Measurements from ENCODE around the gene CHRND.

The CHRND gene

DNA sequence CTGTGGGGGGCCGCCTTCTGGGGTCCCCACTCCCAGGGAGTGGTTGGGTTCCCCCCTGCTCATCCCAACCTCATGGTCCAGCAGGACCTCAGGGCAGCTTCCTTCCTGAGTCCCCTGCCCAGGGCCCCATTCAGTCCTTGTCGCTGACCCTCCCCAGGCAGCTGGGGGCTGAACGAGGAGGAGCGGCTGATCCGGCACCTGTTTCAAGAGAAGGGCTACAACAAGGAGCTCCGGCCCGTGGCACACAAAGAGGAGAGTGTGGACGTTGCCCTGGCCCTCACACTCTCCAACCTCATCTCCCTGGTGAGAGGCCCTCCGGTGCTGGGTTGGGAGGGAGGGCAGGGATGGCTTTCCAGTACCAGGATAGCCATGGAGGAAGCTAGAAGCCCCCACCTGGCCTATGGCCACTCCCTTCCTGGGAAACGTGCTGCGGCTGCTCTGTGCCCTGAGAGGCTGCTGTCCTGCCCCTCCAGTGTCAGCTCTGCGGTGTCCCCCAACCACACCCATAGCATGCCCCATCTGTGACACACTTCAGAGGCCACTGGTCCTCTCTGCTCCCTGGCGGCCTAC, 497 bp downstream of the CHRND start:
- no peak for TF ChIP-seq CTCF (IDR thresholded peaks at IDR 0.05)

DNA sequence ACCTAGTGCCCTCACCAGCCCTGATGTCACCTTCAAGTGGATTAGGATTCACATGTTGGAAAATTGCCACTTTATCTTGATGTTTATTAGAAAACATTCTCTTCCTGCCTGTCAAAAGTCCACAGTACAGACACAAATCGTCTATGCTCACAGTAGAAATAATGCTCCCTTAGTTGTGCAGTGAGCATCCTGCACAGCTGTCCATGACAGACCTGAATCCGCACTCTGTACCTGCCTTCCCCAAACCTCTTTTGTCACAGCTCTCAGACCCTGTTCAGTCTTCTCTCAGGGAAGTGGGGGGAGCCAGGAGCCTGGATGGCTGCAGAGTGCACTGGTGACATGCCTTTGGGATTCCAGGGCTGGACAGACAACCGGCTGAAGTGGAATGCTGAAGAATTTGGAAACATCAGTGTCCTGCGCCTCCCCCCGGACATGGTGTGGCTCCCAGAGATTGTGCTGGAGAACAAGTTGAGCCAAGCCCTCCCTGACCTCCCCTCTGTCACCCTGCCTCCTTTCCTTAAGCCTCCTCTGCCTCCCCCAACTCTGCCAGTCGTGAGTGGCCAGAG, 2.0 kb downstream of the CHRND start:
- TF ChIP-seq CTCF (IDR thresholded peaks at IDR 0.05), result no peak

DNA sequence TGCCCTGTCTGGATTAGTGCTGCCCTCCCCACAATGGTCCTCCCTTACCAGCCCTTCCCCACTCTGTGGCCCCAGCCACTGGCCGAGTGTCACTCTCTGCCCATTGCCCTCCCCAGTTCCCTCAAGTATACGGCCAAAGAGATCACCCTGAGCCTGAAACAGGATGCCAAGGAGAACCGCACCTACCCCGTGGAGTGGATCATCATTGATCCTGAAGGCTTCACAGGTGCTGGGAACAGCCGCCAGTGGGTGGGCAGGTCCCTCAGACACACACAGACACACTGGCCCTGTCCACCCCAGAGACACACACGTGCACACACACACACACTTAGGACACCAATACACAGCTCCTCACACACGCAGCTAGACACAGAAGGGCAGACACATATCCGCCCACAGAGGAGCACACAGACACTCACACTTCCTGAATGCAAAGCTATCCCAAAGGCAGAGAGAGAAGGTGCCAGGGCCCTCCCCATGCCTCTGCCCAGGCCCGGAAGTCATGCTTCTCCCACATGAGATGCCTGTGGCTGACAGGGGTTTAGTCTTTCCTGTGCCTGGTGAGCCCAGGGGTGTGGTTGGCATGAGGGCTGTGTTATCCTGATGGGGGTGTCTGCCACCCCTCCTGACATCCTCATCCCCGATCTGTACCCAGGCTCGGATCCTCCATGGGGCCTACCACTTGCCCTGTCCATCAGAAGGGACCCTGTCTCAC, 2.9 kb downstream of the CHRND start:
- TF ChIP-seq CTCF (IDR thresholded peaks at IDR 0.05), result no peak

DNA sequence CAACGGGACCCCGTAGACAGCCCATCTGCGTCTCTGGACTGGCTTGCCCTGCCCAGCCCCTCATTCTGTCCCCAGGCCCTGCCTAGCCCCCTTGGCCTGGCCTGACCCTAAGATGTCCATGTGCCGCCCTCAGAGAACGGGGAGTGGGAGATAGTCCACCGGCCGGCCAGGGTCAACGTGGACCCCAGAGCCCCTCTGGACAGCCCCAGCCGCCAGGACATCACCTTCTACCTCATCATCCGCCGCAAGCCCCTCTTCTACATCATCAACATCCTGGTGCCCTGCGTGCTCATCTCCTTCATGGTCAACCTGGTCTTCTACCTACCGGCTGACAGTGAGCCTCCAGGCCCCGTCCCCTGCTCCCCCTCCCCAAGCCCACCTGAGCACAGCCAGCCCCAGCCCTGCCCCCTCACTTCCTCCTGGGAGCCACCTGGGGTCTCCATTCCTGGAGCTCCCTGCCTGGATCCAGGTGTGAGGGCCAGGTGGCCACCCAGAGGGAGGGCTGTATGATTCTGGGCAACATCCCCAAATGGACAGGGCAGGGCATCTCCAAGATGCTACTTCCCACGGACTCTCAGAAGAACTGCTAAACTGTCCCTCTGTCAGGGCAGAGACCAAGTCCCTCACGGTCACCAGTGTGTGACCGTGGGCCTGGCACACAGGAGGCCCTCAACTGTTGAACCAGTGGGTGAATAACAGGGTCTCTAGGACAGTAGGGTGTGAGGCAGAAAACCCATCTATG, 4.0 kb downstream of the CHRND start:
- TF ChIP-seq CTCF (IDR thresholded peaks at IDR 0.05), result no peak

DNA sequence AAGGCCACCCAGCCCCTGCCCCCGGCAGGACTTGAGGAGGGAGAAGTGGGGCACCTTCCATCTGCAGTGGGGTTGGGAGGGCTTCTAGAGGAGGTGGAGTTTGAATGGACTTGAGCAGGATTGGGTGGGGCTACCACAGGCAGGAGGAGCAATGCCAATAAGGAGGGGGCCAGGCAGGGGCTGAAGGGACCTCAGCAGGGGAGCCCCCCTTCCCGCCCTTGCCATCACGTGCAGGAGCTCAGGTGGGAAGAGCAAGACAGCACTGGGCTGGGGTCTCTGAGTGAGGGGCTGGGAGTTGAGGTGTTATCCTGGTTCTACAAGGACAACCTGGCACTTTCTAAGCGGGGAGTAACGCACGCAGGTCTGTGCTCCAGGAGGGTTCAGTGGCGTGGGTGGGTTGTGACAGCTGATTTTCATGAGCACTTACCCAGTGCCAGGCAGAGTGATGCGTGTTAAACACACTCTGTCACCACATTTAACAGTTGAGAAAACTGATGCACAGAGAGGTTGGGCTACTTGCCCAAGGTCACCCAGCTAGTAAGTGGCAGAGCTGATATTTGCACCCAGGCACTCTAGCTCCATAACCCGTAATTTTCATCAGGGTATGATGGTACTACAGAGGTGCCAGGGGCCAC, 4.8 kb downstream of the CHRND start:
- no peak for TF ChIP-seq CTCF (IDR thresholded peaks at IDR 0.05)

DNA sequence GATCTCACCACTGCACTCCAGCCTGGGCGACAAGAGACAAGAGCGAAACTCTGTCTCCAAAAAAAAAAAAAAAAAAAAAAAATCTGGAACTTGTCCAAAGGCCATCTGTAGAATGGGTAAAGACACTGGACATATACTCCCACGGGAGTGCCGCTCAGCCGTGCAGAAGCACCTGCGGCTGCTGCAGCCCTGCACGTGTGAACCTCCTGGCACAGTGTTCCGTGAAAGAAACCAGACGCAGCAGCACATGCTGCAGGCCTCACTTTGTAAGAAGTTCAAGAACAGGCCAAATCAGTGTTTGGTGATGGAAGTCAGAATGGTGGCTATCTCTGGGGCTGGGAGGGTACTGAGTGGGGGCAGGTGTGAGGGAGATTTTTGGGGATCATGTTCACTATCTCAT, 6.5 kb downstream of the CHRND start:
- TF ChIP-seq CTCF (IDR thresholded peaks at IDR 0.05), result no peak

GRCh38 chr2:232533944-232534710, 8.2 kb downstream of the CHRND start:
- no peak for TF ChIP-seq CTCF (IDR thresholded peaks at IDR 0.05)

Data from LNCAP (cell line).